ENCODE measurements around the gene UPK3A.
"Not testable (repeated sequence)": the region's sequence is repeated elsewhere in the genome, so short reads cannot be mapped to it uniquely, and the experiment has no call there.

Gene UPK3A

GRCh38 chr22:45281010-45281409, 3.7 kb upstream of the UPK3A start:
- no peak for DNase-seq

GRCh38 chr22:45285263-45286058, 712 bp downstream of the UPK3A start:
- peak in 2 of 14 donors; percentile 26 to 29 for DNase-seq

DNA sequence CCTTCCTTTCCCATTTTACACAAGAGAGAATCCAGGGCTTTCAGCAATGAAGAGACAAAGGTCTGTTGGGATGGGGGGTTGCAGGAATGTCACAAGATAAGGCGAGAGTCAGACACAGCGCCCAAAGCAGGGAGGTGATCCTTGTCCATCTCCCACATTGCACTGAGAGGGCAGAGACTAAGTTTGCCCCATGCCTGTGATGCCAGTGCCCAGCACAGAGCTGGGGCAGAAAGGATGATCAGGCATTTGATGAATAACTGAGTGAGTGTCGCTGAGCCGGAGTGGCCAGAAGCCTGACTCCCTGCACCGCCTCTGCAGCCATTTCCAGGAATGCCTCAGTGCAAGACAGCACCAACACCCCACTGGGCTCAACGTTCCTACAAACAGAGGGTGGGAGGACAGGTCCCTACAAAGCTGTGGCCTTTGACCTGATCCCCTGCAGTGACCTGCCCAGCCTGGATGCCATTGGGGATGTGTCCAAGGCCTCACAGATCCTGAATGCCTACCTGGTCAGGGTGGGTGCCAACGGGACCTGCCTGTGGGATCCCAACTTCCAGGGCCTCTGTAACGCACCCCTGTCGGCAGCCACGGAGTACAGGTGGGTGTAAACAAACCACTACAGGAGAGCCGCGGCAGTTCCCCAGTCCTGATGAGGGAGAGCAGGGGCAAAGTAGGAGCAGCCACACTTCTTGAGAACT, 2.3 kb downstream of the UPK3A start:
- DNase-seq = no peak

DNA sequence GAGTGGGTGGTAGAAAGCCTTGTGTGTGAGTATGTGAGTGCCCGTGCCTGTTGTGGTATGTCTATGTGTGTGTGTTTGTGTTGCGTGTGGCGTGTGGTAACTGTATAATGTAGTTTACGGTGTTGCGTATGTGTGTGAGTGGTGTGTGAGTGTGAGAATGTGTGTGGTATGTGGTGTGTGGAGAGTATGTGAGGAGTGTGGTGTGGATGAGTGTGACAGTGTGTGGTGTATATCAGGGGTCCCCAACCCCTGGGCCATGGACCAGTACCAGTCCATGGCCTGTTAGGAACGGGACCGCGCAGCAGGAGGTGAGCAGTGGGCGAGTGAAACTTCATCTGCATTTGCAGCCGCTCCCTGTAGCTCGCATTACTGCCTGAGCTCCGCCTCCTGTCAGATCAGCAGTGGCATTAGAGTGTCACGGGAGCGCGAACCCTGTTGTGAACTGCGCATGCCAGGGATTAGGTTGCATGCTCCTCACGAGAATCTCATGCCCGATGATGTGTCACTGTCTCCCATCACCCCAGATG, 5.7 kb downstream of the UPK3A start:
- no peak for DNase-seq

- no peak for DNase-seq
Measured at GRCh38 chr22:45291061-45291930, 6.5 kb downstream of the UPK3A start.

GRCh38 chr22:45291931-45292290, 7.2 kb downstream of the UPK3A start:
- no peak for DNase-seq

DNA sequence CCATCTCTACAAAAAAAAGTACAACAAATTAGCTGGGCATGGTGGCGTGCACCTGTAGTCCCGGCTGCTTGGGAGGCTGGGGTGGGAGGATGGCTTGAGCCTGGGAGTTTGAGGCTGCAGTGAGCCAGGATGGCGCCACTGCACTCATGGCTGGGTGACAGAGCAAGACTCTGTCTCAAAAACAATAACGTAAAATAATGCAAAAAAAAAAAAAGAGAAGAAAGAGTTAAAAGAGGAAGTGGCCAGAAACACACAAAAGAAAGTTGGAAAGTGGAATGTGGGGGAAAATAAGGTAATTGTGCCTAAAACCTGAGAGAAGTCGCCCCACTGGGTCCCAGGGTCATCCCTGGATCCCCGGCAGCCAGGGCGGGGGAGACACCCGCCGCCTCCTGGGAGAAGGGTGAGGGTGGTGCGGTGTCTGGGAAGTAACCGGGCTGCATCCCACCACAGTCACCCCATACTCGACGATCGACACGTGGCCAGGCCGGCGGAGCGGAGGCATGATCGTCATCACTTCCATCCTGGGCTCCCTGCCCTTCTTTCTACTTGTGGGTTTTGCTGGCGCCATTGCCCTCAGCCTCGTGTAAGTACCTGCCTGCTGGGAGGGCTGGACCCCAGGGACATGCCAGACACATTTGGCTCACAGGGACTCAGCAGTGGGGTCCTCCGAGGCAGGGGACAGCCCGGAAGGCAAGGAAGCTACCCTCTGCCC, 8.1 kb downstream of the UPK3A start:
- DNase-seq = no peak

DNA sequence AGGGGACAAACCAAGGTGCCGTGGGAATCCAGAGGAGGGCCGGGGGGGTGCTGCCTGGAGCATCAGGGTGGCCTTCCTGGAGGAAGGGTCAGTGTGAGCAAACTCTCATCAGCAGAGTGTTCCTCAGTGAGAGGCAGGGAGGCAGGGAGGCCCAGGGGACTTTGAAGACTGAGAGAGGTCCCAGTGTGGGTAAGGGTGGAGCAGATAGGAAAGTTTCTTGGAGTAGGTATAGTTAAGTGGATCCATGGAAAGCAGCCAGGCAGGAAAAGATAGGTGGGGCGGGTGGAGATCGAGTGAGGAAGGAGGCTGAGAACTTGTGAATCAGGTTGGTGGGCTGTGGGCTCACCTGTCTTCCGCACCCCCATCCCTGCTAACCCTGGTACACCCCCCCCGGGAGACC, 9.3 kb downstream of the UPK3A start:
- DNase-seq = no peak

DNA sequence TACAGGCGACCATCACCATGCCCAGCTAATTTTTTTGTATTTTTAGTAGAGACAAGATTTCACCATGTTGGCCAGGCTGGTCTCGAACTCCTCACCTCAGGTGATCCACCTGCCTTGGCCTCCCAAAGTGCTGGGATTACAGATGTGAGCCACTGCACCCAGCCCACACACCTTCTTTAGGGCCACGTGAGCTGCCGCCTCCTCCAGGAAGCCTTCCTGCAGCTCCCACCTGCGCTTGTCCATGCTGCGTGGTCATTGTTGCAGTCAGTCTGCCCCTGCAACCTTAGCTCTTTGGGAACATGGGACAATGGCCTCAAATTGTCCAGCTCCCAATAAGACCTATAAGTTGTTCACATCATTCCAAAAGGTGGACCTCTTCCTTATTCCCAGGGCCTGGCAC, 10.3 kb downstream of the UPK3A start:
- DNase-seq = not testable (repeated sequence)

- no peak for DNase-seq
Measured at GRCh38 chr22:45295492-45295891, 10.7 kb downstream of the UPK3A start.

DNA sequence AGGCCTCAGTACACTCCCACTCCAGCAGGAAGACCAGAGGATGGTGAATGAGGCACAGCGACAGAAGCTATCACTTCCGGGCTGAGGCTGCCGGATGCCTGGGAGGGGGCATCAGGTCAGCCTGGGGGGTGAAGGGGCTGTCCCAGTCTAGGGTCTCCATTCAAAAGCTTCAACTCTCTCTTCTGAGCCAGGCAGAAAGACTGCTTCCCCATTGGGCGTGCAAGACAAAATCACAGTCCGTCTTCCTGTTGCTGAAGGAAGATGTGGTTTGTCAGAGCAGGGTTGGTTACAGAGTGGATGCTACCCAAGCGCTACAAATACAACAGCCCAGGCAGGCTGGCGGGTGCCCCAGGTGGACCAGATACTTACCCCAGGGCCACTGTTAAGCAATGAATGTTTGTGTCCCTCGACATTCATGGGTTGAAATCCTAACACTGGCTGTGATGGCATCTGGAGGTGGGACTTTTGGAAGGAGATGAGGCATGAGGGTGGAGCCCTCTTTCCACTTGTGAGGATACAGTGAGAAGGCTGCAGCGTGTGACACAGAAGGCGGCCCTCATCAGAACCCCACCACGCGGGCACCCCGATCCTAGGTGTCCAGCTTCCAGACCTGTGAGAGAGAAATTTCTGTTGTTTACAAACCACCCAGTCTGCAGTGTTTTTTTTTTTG, 12.0 kb downstream of the UPK3A start:
- DNase-seq = no peak

DNA sequence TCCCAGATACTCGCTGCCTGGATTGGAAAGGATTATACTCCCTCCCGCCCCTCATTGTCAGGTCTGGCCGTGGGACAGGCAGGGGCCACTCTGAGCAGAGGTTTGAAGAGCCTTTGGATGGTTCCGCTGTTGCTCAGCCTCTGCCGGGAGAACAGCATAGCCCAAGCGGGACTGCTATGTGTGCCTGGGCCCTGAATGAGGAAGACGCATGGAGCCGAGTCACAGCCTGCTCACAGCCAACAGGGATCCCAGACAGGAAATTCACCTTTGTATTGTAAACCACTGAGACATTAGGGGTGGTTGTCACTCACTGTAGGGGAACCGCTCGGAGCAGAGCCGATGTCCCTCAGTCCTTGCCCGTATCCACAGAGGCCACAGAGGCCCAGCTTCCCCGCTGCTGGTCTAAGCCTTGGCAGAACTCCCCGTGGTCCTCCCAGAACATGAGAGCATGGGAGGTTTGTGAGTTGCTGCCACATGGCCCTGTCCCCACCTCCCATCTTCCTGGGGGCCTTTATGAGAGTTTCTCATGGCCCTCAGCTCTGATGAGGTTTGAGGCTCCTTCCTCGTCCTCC, 14.3 kb downstream of the UPK3A start:
- DNase-seq = no peak

GRCh38 chr22:45302751-45303150, 18.0 kb downstream of the UPK3A start:
- DNase-seq = no peak

- DNase-seq = no peak
Measured at GRCh38 chr22:45303181-45303580, 18.4 kb downstream of the UPK3A start.

DNA sequence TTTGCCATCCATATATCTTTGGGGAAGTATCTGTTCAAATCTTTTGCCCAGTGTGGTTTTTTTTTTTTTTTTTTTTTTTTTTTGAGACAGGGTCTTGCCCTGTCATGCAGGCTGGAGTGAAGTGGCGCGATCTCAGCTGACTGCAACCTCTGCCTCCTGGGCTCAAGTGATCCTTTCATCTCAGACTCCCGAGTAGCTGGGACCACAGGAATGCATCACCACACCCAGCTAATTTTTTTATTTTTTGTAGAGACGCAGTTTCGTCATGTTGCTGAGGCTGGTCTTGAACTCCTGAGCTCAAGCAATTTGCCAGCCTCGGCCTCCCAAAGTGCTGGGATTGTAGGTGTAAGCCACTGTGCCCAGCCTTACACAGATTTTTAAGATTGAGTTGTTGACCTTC, 20.2 kb downstream of the UPK3A start:
- DNase-seq = no peak

- no peak for DNase-seq
Measured at GRCh38 chr22:45305456-45306075, 20.8 kb downstream of the UPK3A start.

- DNase-seq = no peak
Measured at GRCh38 chr22:45306139-45306538, 21.4 kb downstream of the UPK3A start.

- DNase-seq = no peak
Measured at GRCh38 chr22:45308391-45308956, 23.7 kb downstream of the UPK3A start.

GRCh38 chr22:45308957-45309421, 24.2 kb downstream of the UPK3A start:
- peak in 1 of 14 donors; percentile 23 for DNase-seq
